Measurements from ENCODE around the gene EBF4.

DNA sequence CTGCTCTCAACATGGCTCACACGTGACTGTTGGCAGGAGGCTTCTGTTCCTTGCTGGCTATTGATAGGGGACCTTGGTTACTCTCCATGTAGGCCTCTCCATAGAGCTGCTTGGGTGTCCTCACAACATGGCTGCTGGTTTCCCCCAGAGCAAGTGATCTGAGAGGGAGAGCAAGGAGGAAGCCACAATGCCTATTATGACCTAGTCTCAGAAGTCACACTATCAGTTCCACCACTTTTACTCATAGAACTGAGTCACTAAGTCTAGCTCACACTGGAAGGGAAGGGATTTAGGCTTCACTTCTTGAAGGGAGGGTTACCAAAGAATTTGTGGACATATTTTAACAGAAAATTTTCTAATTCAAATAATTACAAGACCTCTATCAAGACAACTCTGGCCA lies 48.9 kb upstream of the EBF4 start:
- TF ChIP-seq TEAD4 (CRISPR knock-in tag; IDR thresholded peaks at IDR 0.05) = no peak
- TF ChIP-seq, protein P1, sequence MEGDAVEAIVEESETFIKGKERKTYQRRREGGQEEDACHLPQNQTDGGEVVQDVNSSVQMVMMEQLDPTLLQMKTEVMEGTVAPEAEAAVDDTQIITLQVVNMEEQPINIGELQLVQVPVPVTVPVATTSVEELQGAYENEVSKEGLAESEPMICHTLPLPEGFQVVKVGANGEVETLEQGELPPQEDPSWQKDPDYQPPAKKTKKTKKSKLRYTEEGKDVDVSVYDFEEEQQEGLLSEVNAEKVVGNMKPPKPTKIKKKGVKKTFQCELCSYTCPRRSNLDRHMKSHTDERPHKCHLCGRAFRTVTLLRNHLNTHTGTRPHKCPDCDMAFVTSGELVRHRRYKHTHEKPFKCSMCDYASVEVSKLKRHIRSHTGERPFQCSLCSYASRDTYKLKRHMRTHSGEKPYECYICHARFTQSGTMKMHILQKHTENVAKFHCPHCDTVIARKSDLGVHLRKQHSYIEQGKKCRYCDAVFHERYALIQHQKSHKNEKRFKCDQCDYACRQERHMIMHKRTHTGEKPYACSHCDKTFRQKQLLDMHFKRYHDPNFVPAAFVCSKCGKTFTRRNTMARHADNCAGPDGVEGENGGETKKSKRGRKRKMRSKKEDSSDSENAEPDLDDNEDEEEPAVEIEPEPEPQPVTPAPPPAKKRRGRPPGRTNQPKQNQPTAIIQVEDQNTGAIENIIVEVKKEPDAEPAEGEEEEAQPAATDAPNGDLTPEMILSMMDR (IDR thresholded peaks at IDR 0.05) = no peak
- TF ChIP-seq MYBL2 (CRISPR knock-in tag; IDR thresholded peaks at IDR 0.05) = no peak
- TF ChIP-seq FOXK1 (CRISPR knock-in tag; IDR thresholded peaks at IDR 0.05) = no peak
- no peak for TF ChIP-seq ETV6 (CRISPR knock-in tag; IDR thresholded peaks at IDR 0.05)
- TF ChIP-seq ESRRA (CRISPR knock-in tag; IDR thresholded peaks at IDR 0.05; ENCODE audit: borderline replicate concordance) = no peak
- TF ChIP-seq TP53 (CRISPR knock-in tag; IDR thresholded peaks at IDR 0.05) = no peak
- TF ChIP-seq, protein P2, sequence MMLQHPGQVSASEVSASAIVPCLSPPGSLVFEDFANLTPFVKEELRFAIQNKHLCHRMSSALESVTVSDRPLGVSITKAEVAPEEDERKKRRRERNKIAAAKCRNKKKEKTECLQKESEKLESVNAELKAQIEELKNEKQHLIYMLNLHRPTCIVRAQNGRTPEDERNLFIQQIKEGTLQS (CRISPR knock-in tag; conservative IDR thresholded peaks at IDR 0.05) = no peak
- TF ChIP-seq NR3C1 (CRISPR knock-in tag; conservative IDR thresholded peaks at IDR 0.05; ENCODE audit: low read depth) = no peak
- TF ChIP-seq KAT7 (CRISPR knock-in tag; IDR thresholded peaks at IDR 0.05; ENCODE audit: borderline replicate concordance) = no peak
- TF ChIP-seq ZNF138 (CRISPR knock-in tag; conservative IDR thresholded peaks at IDR 0.05) = no peak
- TF ChIP-seq, protein P3, sequence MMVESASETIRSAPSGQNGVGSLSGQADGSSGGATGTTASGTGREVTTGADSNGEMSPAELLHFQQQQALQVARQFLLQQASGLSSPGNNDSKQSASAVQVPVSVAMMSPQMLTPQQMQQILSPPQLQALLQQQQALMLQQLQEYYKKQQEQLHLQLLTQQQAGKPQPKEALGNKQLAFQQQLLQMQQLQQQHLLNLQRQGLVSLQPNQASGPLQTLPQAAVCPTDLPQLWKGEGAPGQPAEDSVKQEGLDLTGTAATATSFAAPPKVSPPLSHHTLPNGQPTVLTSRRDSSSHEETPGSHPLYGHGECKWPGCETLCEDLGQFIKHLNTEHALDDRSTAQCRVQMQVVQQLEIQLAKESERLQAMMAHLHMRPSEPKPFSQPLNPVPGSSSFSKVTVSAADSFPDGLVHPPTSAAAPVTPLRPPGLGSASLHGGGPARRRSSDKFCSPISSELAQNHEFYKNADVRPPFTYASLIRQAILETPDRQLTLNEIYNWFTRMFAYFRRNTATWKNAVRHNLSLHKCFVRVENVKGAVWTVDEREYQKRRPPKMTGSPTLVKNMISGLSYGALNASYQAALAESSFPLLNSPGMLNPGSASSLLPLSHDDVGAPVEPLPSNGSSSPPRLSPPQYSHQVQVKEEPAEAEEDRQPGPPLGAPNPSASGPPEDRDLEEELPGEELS (CRISPR knock-in tag; IDR thresholded peaks at IDR 0.05) = no peak
- no peak for TF ChIP-seq NFYB (CRISPR knock-in tag; conservative IDR thresholded peaks at IDR 0.05; ENCODE audit: low read depth)
- TF ChIP-seq, protein P4, sequence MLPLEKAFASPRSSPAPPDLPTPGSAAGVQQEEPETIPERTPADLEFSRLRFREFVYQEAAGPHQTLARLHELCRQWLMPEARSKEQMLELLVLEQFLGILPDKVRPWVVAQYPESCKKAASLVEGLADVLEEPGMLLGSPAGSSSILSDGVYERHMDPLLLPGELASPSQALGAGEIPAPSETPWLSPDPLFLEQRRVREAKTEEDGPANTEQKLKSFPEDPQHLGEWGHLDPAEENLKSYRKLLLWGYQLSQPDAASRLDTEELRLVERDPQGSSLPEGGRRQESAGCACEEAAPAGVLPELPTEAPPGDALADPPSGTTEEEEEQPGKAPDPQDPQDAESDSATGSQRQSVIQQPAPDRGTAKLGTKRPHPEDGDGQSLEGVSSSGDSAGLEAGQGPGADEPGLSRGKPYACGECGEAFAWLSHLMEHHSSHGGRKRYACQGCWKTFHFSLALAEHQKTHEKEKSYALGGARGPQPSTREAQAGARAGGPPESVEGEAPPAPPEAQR (CRISPR knock-in tag; IDR thresholded peaks at IDR 0.05) = no peak
